NCI-H1417 (cell line): ENCODE results near the gene HTRA3.
"Not testable (repeated sequence)": the region's sequence is repeated elsewhere in the genome, so short reads cannot be mapped to it uniquely, and the experiment has no call there.

Experiments
- DNase-seq, 3 experiments: peaks; one replicate each; lab custom pipeline; 2025; lab: John Stamatoyannopoulos, UW

HTRA3 gene

GRCh38 chr4:8325291-8325973 lies 55.9 kb downstream of the HTRA3 start:
- DNase-seq, result no peak

- DNase-seq, result no peak
Observed at GRCh38 chr4:8326206-8326605, 56.7 kb downstream of the HTRA3 start.

- DNase-seq, result no peak
Observed at GRCh38 chr4:8328456-8328855, 58.9 kb downstream of the HTRA3 start.

GRCh38 chr4:8328866-8329559 lies 59.5 kb downstream of the HTRA3 start:
- no peak for DNase-seq

GRCh38 chr4:8329560-8329858 lies 60.0 kb downstream of the HTRA3 start:
- no peak for DNase-seq

- DNase-seq, result no peak
Observed at GRCh38 chr4:8329859-8330761, 60.6 kb downstream of the HTRA3 start.

- no peak for DNase-seq
Observed at GRCh38 chr4:8330821-8331574, 61.4 kb downstream of the HTRA3 start.

GRCh38 chr4:8331575-8331955 lies 62.0 kb downstream of the HTRA3 start:
- no peak for DNase-seq

DNA sequence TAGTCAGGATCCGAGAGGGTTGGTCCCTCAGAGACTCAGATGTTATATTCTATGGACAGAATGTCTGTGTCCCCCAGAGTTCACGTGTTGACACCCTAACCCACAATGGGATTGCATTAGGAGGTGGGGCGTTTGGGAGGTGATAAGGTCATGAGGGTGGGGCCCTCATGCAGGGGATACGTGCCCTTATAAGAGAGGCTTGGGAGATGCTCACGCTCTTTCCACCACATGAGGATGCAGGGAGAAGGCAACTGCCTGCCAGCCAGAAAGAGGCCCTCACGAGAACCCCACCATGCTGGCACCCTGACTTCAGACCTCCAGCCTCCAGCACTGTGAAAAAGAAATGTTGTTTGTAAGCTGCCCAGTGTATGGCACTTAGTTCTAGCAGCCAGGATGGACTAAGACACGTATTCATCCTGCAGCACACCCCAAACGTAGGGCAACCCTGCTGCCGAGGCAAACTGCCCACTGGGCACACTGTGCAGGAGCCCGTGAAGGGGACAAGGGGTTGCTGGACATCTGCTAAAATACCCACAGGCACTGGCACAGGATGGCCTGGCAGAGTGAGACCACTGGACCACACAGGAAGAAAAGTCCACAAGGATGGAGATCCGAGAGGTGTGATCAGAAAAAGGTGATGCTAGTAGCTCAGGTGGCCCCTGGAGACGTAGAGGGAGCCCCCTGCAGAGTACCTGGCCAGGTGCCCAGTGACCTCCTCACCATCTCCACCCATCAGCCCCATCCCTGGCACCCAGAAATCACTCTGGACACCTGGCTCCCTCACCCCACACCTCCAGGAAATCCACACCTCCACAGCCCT lies 62.7 kb downstream of the HTRA3 start:
- no peak for DNase-seq

GRCh38 chr4:8332891-8333331 lies 63.4 kb downstream of the HTRA3 start:
- no peak for DNase-seq

- no peak for DNase-seq
Observed at GRCh38 chr4:8333726-8334460, 64.3 kb downstream of the HTRA3 start.

DNA sequence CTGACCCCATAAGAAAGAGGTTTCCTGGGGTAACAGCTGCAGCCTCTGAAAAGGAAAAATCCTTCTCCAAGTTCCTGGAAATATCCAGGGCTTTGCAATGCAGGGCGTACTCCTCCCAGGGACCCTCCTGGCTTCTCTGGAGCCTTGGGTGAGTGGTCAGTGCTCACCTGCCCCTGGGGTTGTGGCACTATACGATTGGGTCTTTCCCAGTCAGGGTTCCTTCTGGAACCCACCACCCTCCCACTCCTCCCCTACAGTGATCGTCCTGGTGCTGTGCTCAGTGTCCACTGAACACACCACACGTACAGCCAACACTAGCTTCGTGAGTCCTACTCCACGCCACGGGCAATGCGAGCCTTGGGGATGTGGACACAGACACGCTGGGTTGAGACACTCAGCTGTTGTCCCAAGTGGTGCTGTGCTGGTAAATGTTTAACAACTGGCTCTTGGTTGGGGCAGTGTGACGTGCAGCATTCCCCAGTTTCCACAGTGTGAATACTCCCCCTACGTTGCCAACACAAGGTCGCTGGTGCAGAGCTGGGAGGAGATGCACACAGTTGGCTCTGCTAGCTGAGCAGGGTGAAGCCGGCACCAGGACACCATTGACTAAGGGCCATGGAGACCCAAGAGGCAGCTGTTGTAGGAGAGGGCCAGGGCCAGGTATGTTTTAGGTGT lies 65.4 kb downstream of the HTRA3 start:
- DNase-seq, result no peak

- DNase-seq, result no peak
Observed at GRCh38 chr4:8335848-8336247, 66.3 kb downstream of the HTRA3 start.

DNA sequence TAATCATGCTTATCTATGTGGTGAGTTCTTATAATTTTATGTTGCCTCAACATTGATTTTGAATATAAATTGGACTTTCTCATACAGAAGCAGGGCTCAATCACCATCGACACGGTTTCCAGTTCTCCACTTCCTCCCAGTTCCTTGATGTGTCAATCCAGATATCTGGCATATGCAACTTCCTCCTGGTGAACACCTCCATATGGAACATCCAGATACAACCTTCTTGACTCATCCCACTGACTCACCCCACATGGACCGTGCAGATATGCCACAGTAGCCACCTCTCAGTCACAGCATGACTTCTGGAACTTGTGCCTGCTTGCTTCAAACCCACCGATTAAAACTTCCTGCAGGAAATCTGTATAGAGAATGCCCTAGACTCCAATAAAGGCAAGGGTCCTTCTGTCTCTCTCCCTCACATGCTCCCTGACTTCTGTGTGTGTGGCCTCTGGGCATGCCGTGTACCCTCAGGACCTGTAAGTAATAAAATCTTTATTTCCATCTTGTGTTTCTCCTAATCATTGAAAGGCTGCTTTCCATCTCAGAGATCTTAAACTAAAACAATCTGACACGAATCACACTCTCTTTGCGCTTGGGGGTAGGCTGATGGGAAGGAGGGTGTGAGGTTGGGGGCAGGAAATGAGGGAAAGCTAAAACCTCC lies 67.0 kb downstream of the HTRA3 start:
- no peak for DNase-seq

GRCh38 chr4:8338351-8338961 lies 68.9 kb downstream of the HTRA3 start:
- no peak for DNase-seq

GRCh38 chr4:8340781-8341241 lies 71.3 kb downstream of the HTRA3 start:
- DNase-seq, result no peak

DNA sequence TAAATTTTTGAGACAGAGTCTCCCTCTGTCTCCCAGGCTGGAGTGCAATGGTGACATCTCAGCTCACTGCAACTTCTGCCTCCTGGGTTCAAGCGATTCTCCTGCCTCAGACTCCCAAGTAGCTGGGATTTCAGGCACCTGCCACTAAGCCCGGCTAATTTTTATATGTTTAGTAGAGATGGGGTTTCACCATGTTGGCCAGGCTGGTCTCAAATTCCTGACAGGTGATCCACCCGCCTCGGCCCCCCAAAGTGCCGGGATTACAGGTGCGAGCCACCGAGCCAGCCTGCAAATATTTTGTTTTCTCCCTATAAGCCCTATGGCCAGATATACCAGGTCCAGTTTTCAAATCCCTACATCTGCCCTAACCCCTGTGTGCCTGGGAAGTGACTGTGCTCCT lies 71.7 kb downstream of the HTRA3 start:
- not testable (repeated sequence) for DNase-seq

DNA sequence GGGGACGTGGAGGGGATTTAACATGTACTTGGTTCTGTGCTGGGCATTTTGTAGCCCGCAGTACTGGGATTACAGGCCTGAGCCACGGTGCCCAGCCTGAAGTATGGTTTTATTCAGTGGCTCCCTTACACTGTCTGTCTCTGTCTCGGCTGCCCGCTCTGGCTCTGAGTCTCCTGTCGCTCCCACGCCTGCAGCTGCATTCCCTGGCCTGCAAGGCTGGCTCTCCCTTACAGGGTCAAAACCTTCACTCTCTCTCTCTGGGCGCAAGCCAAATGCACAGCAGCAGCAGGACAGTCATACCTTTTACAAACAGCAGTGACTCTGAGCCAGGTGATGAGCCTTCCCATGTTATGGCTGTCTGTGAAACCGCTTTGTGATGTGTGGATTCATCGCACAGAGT lies 72.1 kb downstream of the HTRA3 start:
- DNase-seq, result no peak
